C4-2B (cell line): ENCODE results near the gene CUL7.

Experiments
- CTCF ChIP-seq: fragments of 450-650 bp; conservative IDR thresholded peaks from 2 replicates; pipeline ENCODE4 v1.5.1; 2017; ENCODE audit warnings: mild to moderate bottlenecking
- ZFX ChIP-seq: fragments of 450-650 bp; IDR thresholded peaks from 2 replicates; pipeline ENCODE4 v1.6.1; 2017

GRCh38 chr6:43006251-43006650 lies 47.4 kb downstream of the CUL7 start:
- TF ChIP-seq CTCF (no peak), ZFX (no peak)
